Urinary bladder (tissue), 4 donors: ENCODE results near the gene AGGF1. TPM values are rescaled to one million over a fixed set of nuclear protein-coding genes. Genes with fewer than 3 reads are reported as not detected.
"Not testable (repeated sequence)": the region's sequence is repeated elsewhere in the genome, so short reads cannot be mapped to it uniquely, and the experiment has no call there.

ENCODE experiments used
- DNase-seq: peaks from one replicate; pipeline ENCODE4 v3.0.0-alpha.2; 2015; ENCODE audit errors: extremely low spot score
- H3K27ac ChIP-seq: one replicate; pipeline ENCODE4 v1.5.1; 2013; ENCODE audit warnings: low read depth, mild to moderate bottlenecking, moderate library complexity
- H3K36me3 ChIP-seq: one replicate; pipeline ENCODE4 v1.6.1; 2013; ENCODE audit warnings: mild to moderate bottlenecking, moderate library complexity; ENCODE audit not compliant: insufficient read depth
- H3K4me1 ChIP-seq: one replicate; pipeline ENCODE4 v1.6.1; 2013; ENCODE audit warnings: mild to moderate bottlenecking, moderate library complexity; ENCODE audit not compliant: insufficient read depth
- H3K4me3 ChIP-seq: one replicate; pipeline ENCODE4 v1.5.1; 2013; ENCODE audit warnings: low read depth, low read length
- WGBS: extraction: QIAGEN DNeasy Blood & Tissue Kit; methylation state at CpG from one replicate; pipeline ENCODE4 v1.1.7; 2013; 5-methylcytosine and 5-hydroxymethylcytosine counted together
- polyA plus RNA-seq: library from polyadenylated mRNA; stranded (reverse); fragments of 200-250 nt; gene quantifications from one replicate; pipeline ENCODE4 v1.2.3, GENCODE V29; 2013
- small RNA-seq: library from RNA; depleted of rRNA; stranded (forward); fragments of <200 nt; gene quantifications from one replicate; pipeline ENCODE3, GENCODE V24; 2014
- total RNA-seq: library from RNA; depleted of rRNA; stranded (reverse); fragments of >200 nt; gene quantifications from one replicate; pipeline ENCODE4 v1.2.3, GENCODE V29; 2014
- donor health status: healthy with polysubstance abuse.
- donor health status: healthy.

AGGF1 gene
- total and polyA plus RNA-seq, 2 donors = 12.2 to 35.8 TPM

- Histone ChIP-seq H3K27ac (no peak overlapping the region), H3K36me3 (no peaks in the 10 kb centered on the region), H3K4me1 (no peaks in the 10 kb centered on the region), H3K4me3 (peak overlapping the region; percentile 63)
- 1% methylated on average over 6 of the region's 6 CpGs for WGBS
- DNase-seq = no peak
These were observed 56.1 kb downstream of the AGGF1 start for GRCh38 chr5:77086368-77086688.

GRCh38 chr5:77086689-77087483, 56.7 kb downstream of the AGGF1 start, which contains the start of gene ZBED3:
ZBED3 (minus strand) TSS chr5:77087285; CDS start chr5:77077878, 9,407 bp downstream.
- Histone ChIP-seq H3K36me3 (no peaks in the 10 kb centered on the region), H3K27ac (peak within 1 kb of the TSS; percentile 86), H3K4me1 (no peaks in the 10 kb centered on the region), H3K4me3 (peak within 1 kb of the TSS; percentile 63)
- peak; percentile 74 for DNase-seq
- under 1% methylated on average over 63 of the region's 63 CpGs for WGBS

- no peak for DNase-seq
These were observed 57.5 kb downstream of the AGGF1 start for GRCh38 chr5:77087484-77088261.

GRCh38 chr5:77095189-77095588, 65.0 kb downstream of the AGGF1 start:
- no peaks in the 10 kb centered on the region for H3K36me3 ChIP-seq
- no peak overlapping the region for H3K27ac ChIP-seq
- 91% methylated on average over 4 of the region's 4 CpGs for WGBS
- no peaks in the 10 kb centered on the region for H3K4me1 ChIP-seq
- no peak overlapping the region for H3K4me3 ChIP-seq
- no peak for DNase-seq

More at GRCh38 chr5:77087484-77088261, 57.5 kb downstream of the AGGF1 start:
- Histone ChIP-seq H3K36me3 (no peaks in the 10 kb centered on the region), H3K27ac (no peak overlapping the region), H3K4me3 (peak overlapping the region; percentile 63), H3K4me1 (no peaks in the 10 kb centered on the region)
- 16% methylated on average over 16 of the region's 16 CpGs for WGBS

- no peak for DNase-seq
- no peak overlapping the region for H3K4me3 ChIP-seq
- H3K27ac ChIP-seq = no peak overlapping the region
- 90% methylated on average over 4 of the region's 4 CpGs for WGBS
- no peaks in the 10 kb centered on the region for H3K4me1 ChIP-seq
- H3K36me3 ChIP-seq = no peaks in the 10 kb centered on the region
These were observed 71.1 kb downstream of the AGGF1 start for GRCh38 chr5:77101298-77101697.

GRCh38 chr5:77102549-77102948, 72.3 kb downstream of the AGGF1 start:
- WGBS = 94% methylated on average over 7 of the region's 7 CpGs
- DNase-seq = no peak
- Histone ChIP-seq H3K4me3 (no peak overlapping the region), H3K4me1 (no peaks in the 10 kb centered on the region), H3K27ac (no peak overlapping the region), H3K36me3 (no peaks in the 10 kb centered on the region)

GRCh38 chr5:77103457-77103856, 73.3 kb downstream of the AGGF1 start:
- H3K4me3 ChIP-seq = no peak overlapping the region
- H3K27ac ChIP-seq = no peak overlapping the region
- 89% methylated on average over 1 of the region's 1 CpG for WGBS
- DNase-seq = no peak
- no peaks in the 10 kb centered on the region for H3K36me3 ChIP-seq
- no peaks in the 10 kb centered on the region for H3K4me1 ChIP-seq

- DNase-seq = no peak
- Histone ChIP-seq H3K4me3 (no peak overlapping the region), H3K36me3 (no peaks in the 10 kb centered on the region), H3K4me1 (no peaks in the 10 kb centered on the region), H3K27ac (no peak overlapping the region)
These were observed 74.6 kb downstream of the AGGF1 start for GRCh38 chr5:77104813-77105212.

- DNase-seq, H3K27ac ChIP-seq, H3K4me1 ChIP-seq, H3K4me3 ChIP-seq, H3K36me3 ChIP-seq: not testable (repeated sequence)
- WGBS = 94% methylated on average over 4 of the region's 4 CpGs
These were observed 76.8 kb downstream of the AGGF1 start for GRCh38 chr5:77107035-77107434.

Small RNAs within 50 kb of the gene (small RNA-seq; reads per million reads assigned to genes)
- 195 reads per million, percentile 98 among the genes with 10 or more reads in this experiment for gene SNORA47

Other genes with a start within 250 kb of the AGGF1 start
- gene F2RL1, start 211.4 kb upstream of the AGGF1 start, total RNA-seq = 8.2 TPM
- 4.2 TPM for gene F2RL1, start 211.4 kb upstream of the AGGF1 start, polyA plus RNA-seq
- gene S100Z, start 180.4 kb upstream of the AGGF1 start, total RNA-seq = 0.32 TPM
- not detected for gene S100Z, start 180.4 kb upstream of the AGGF1 start, polyA plus RNA-seq
- 1.4 TPM for gene CRHBP, start 77.4 kb upstream of the AGGF1 start, total RNA-seq
- gene CRHBP, start 77.4 kb upstream of the AGGF1 start, polyA plus RNA-seq = 0.94 TPM
- 4.7 TPM for gene ZBED3, start 56.9 kb downstream of the AGGF1 start, total RNA-seq
- gene ZBED3, start 56.9 kb downstream of the AGGF1 start, polyA plus RNA-seq = 4.8 TPM
- 2.9 TPM for gene PDE8B, start 180.3 kb downstream of the AGGF1 start, total RNA-seq
- gene PDE8B, start 180.3 kb downstream of the AGGF1 start, polyA plus RNA-seq = 2.4 TPM